DOHH2 (cell line): ENCODE measurements around the gene DMC1.

Source experiments
- CTCF ChIP-seq: fragments of 200-600 bp; sonication (generic); IDR thresholded peaks from one replicate; pipeline ENCODE4 v1.5.1; 2014; ENCODE audit warnings: antibody characterized with exemption, mild to moderate bottlenecking, low read depth, low read length; ENCODE audit not compliant: poor library complexity, severe bottlenecking
- EZH2phosphoT487 ChIP-seq: fragments of 200-600 bp; sonication (generic); IDR thresholded peaks from 2 replicates; pipeline ENCODE4 v1.6.1; 2017; ENCODE audit warnings: borderline replicate concordance, mild to moderate bottlenecking, antibody characterized with exemption, low read length, moderate library complexity, mixed read lengths

- no peak for TF ChIP-seq EZH2phosphoT487
- TF ChIP-seq CTCF: peak; percentile 61
Measured at GRCh38 chr22:38572065-38572464, 2.1 kb upstream of the DMC1 start.
